NOMO-1 treated with dmso at 0.1 percent for 144 hours (cell line): ENCODE data around the gene EMC8.
"Not testable (repeated sequence)": the region's sequence is repeated elsewhere in the genome, so short reads cannot be mapped to it uniquely, and the experiment has no call there.

Source experiments
- DNase-seq: peaks from one replicate; lab custom pipeline; 2025; ENCODE audit not compliant: unreplicated experiment; lab: John Stamatoyannopoulos, UW

Gene EMC8

DNA sequence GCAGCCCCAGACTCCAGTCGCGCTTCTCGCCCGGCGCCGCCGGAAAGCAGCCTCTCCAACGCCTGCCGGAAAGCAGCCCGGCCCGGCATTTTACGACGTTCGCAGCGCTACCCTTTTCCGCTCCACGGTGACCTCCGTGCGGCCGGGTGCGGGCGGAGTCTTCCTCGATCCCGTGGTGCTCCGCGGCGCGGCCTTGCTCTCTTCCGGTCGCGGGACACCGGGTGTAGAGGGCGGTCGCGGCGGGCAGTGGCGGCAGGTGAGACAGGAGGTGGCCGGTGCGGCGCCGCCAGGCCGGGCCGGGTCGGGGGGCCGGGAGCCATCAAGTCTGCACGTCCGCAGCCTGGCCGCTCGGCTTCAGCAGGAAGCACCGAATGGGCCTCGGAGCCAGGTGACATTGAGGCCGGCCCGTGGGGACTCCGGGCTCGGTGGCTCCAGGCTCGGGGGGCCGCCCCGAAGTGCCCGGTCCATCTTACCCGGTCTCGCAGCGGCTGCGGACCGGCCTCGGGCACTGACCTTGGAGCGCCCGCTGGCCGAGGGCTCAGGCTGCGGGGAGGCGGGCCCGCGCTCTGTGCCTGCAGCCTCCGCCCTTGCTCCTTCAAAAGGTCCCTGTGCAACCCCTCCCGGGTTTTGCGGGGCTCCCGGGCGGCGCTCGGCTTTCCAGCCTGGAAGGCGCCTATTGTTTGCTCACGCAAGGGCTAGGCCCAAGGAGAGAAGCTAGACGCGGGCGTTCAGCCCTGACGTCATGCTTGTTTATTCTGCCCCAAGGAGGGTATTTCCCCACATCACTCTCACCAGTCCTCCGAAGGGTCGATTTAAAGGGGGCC lies at the start of gene EMC8, which contains the start of gene COX4I1:
Gene EMC8 (minus strand): TSS at position 48 of the 824 bp plus-strand sequence. CDS start 249 bp downstream, outside the sequence.
Gene COX4I1 (plus strand): TSS at position 199 of the 824 bp plus-strand sequence. CDS start 1,511 bp downstream, outside the sequence.
- peak; percentile 89 for DNase-seq

DNA sequence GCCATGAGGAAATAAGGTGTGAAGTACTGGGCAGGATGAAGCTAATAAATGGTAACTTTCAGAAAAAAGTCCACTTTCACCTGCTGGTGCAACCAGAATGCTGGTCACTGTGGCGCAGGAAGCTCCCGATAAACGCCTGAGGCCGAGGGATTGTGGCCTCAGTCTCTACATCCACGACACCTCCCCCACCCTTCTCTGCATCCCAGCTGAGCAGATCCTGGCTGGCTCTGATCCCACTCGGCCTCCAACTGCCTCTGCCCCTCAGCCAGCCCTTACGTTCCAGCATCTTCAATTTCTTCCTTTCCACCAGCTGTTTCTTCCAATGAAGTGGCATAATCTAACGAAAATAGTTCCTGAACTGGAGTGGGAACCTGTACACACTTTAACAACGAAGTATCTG lies 49.6 kb upstream of the EMC8 start:
- no peak for DNase-seq

DNA sequence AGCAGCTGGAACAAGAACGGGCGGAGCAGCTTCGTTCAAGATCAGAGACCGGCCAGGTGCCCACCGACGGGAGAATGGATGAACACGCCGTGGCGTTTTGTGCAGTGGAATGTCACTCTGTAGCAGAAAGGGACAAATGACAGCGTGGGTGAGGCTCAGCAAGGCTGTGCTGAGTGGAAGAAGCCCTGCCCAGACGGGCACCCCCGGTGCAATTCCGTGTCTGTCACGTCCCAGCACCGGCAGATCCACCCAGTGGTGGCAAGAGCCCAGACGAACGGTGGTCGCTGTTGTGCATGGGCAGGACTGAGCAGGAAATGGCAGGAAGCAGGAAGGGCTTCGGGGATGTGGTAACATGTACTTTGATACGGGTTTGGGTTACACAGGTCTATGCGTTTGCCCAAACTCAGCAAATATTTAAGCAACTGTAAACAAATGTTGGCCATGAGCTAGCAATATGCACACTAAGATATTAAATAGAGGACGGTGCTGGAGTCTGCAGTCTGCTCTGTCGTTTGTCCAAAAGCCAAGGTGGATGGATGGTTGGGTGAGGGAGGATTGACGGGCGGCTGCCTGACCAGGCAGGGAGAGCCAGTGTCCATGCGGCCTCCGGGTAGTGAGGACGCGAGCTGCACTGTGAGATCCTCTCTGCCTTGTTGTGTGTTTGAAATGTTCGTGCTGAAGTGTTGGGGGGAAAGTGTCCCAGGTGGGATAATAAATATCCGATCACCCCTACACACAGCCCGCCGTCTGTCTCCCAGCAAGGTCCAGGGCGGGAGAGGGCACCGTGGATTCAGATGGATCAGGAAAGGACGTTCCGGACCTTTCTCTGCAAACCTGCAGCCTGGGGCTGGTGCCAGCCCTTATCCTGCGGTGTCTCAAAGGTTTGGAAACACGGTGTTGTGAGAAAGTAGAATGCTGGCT lies 48.6 kb upstream of the EMC8 start:
- no peak for DNase-seq

DNA sequence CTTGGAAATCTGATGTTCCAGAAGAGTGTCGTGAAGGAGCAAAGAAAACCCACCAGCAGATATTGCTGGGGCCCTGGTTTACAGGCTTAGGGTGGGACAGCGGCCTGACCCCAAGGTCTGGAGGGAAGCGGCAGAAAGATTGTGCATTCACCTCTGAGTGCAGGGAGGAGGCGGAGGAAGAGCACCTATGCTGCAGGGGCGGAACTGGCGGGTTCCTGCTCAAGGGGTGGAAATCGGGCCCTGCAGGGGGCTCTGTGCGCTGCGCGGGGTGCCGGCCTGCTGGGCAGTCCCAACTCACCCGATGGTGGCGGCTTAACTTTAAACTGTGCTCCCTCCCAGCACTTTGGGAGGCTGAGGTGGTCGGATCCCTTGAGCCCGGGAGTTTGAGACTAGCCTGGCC lies 47.7 kb upstream of the EMC8 start:
- no peak for DNase-seq

DNA sequence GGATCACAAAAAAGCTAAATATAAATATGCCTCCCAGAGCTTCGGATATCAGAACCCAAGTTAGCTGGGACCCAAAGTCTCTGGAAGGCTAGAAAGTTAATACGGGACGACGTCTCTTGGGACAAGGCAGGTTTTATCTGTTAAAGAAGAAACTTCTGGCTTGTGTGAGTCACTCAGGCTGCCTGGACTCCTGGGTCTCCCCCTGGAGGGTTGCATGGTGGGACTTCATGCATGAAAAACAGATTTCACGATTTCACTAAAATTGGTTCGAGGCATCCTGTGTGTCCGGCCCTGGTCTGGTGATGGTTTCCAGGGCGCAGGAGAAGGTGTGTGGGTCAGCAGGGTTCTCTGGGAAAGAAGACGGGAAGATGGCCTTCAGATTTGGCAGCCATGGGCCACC lies 47.1 kb upstream of the EMC8 start:
- DNase-seq: no peak

DNA sequence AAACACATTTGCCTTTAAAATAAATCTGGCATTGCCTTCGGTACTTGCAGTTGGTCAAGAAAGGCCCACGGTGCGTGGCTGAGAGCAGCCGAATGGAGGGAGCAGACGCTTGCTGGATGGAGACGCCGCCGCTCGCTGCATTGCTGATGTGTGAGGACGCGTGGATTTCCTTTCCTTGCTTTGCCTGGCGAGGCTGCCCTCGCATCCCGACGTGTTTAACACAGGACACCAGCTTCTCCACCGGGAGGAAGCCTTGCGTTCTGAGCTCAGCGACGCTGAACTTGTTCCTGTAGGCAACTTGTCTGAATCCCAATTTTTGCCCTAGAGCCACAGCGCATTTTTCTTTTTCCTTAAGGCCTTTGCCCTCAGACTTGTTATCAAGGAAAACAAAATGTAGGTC lies 45.9 kb upstream of the EMC8 start:
- DNase-seq: no peak

DNA sequence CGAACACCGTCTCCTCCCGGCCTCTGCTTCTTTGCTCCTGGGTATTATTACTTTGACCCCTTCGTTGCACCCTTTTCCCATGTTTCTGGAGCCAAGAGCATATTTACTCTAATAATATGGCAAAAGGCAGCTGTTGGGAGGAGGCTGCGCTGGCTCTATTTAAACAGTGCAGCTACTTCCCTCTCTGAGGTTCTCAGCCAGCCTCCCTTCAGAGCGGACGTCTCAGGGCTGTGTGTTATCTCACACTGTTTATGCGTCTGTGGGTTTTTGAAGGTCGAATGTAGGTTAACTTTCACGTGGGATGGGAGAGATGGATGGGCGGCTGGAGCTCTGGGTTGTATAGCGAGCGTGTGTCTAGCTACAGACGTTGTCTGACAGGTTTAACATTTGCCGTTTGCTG lies 45.4 kb upstream of the EMC8 start:
- DNase-seq: peak; percentile 14

DNA sequence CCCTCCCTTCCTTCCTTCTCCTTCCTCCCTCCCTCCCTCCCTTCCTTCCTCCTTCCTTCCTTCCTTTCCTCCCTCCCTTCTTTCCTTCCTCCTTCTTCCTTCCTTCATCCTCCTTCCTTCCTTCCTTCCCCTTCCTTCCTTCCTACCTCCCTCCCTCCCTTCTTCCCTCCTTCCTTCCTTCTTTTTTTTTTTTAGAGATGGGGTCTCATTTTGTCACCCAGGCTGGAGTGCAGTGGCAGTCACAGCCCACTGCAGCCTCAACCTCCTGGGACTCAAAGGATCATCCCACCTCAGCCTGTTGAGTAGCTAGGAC lies 44.8 kb upstream of the EMC8 start:
- DNase-seq: no peak

DNA sequence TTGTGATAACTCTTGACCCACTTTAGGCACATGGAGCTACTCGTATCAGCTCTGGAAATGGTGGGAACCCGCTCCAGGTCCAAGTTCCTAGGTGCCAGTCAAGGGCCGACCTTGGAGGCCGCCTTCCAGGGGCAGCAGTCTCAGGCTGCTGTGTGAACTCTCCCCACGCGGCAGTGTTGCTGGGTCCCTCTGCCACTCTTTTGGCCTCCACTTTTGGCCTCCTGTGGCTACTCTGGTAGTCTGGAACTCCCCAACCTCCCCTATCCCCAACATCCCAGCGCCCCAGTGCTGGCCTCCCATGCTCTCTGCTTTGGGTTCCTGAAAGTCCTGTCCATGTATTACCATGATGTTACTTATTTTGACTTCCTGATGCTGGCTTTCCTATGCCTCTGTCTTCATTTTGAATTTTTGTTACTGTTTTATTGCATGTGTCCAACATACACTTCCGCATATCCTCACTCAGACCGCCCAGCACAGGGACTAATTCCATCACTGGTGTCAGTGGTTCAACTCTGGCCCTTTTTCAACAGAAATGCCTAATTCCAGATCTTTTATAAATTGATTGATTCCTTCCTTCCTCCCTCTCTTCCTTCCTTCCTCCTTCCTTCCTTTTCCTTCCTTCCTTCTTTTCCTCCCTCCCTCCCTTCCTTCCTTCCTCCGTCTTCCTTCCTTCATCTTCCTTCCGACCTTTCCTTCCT lies 44.3 kb upstream of the EMC8 start:
- DNase-seq: no peak

DNA sequence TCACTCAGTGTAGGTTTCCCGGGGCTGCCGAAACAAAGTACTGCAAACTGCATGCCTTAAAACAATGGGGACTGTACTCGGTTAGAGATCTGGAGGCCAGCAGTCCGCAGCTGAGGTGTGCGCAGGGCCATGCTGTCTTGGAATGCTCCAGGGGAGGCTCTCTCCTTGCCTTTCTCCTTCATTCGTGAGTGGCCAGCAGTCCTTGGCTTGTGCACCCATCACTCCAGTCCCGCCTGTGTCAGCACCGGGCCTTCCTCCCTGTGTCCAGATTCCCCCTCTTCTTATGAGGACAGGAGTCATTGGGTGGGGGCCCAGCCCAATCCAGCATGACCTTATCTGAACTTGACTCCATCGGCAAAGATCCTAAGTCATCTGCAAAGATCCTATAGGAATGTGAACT lies 43.5 kb upstream of the EMC8 start:
- no peak for DNase-seq

DNA sequence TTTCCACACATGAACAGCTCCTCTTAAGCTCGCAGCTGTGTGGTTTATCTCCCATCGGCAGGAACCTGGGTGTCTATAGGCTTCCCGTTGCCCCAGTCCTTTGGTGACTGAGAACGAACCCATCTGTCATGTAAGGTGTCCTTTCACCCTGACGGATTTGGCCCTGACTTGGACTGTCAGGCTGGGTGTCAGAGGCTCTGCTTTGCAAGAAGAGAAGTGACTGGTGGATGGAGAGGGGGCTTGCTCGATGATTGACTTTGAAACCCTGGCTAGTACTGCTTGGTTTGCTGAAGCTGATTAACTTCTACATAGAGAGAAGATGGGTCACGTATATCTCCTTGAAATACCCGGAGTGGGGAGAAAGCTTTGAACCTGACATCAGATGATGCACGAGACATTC lies 43.1 kb upstream of the EMC8 start:
- DNase-seq: no peak

DNA sequence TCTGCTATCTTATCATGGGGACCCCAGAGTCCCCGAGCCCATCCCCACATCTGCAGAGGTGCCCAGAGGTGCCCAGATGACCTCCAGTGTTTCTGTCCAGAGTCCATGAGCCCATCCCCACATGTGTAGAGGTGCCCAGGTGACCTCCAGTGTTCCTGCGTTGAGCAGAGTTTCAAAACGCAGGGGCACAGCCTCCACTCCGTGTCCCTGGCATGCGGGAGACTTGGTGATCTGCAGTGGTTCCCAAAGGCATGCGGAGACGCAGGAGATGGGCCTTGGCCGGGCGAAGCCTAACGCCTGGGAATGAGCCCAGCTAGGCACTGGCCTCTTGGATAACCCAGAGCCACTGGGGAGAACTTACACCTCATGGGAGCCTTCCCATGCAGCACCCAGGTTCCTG lies 41.5 kb upstream of the EMC8 start:
- no peak for DNase-seq

DNA sequence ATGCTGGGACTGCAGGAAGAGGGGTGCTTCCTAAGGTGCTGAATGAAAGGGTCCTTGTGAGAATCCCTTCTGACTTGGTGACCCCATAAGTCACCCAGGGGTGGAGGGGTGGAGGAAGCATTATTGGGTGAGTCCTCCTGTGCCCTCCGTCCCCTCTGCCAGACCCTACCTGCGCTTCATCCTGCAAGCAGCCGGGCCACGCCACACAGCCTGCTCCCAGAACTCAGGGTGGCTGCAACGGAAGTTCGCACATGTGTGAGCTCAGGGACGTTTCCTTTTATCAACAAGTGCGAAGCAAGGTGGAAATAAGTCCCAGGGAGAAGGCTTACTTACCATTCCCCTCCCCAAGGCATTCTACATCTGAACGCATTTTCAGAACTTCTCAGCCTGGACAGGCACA lies 41.1 kb upstream of the EMC8 start:
- no peak for DNase-seq

DNA sequence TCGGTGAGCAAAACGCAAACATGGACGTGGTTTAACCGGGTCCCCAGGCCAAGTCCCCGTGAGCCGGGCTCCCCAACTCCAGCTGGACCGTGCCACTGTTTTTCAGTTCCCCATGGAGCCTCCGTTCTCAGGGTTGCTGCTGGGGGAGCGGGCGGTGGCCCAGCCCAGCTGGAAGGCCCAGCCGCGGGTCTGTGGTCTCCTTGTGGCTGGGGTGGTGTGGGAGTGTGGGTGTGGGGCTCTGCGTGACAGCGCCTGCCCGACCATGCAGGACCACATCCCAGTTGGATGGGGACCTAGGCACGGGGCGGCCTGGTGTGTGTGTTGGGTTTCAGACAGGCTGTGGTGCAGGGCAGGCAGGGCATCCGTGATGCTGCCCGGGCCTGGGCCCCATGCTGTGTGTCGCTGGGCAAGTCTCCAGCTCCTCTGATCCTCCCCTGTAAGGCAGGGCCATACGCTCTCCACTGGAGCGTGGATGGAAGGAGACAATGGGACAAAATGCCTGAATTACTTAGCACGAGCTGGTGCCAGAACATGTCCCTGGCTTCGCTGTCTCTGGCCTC lies 40.4 kb upstream of the EMC8 start:
- DNase-seq: no peak

DNA sequence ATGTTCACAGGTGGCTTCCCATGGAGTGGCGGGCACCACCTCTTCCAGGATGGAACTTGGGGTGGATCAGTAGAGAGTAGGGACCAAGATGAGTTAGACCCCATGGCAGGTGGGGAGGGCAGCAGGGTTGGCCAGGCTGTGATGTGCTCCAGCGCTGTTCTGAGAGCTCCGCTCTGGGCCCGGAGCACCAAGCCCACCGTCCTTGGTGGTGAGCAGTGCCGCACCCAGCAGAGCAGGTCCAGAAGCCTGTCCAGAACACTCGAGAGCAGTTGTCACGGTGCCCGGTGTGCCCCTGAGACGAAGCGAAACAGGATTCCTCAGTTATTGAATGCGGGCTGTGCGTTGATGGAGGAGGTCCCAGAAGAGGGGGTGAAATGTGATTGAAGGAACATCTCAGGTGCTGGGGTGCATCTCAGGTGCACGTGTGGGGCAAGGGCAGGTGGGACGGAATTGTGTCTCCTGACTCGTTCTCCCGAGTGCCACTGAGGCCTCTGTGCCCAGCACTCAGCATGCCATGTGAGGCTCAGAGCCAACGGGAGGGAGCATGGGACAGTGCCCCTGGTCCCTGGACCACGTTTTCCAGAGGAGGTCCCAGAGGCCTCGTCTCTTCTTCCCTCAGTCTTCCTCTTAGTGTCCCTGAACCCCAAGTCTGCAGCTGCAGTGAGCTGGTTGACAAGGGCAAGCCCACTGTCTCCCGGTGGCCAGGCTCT lies 39.7 kb upstream of the EMC8 start:
- DNase-seq: no peak

DNA sequence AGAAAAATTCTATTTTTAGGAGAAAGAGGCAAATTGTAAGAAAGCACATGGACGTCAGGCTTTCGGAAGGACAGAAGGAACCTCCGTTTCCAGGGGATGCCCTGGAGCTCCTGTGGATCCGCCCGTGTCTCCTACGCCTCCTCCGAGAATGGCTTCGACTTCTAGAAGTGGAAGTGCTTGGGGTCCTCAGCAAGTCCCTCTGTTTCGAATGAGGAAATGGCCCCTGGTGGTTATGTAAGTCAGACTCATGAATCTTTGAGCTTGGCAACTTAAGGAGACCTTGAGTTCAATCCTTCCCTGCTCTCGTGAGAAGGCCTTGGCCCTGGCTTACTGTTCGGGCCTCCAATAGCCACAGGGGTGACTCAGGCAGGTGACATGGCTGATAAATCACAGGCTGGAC lies 39.0 kb upstream of the EMC8 start:
- DNase-seq: peak; percentile 84

DNA sequence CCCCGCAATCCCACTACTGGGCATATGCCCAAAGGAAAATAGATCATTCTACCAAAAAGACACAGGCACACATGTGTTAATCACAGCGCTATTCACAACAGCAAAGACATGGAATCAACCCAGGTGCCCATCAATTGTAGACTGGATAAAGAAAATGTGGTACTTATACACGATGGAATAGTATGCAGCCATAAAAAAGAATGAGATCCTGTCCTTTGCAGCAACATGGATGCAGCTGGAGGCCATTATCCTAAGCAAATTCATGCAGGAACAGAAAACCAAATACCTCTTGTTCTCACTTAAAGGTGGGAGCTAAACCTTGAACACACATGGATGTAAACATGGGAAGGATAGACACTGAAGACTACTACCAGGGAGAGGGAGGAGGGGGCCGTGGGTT lies 38.3 kb upstream of the EMC8 start:
- DNase-seq: not testable (repeated sequence)

DNA sequence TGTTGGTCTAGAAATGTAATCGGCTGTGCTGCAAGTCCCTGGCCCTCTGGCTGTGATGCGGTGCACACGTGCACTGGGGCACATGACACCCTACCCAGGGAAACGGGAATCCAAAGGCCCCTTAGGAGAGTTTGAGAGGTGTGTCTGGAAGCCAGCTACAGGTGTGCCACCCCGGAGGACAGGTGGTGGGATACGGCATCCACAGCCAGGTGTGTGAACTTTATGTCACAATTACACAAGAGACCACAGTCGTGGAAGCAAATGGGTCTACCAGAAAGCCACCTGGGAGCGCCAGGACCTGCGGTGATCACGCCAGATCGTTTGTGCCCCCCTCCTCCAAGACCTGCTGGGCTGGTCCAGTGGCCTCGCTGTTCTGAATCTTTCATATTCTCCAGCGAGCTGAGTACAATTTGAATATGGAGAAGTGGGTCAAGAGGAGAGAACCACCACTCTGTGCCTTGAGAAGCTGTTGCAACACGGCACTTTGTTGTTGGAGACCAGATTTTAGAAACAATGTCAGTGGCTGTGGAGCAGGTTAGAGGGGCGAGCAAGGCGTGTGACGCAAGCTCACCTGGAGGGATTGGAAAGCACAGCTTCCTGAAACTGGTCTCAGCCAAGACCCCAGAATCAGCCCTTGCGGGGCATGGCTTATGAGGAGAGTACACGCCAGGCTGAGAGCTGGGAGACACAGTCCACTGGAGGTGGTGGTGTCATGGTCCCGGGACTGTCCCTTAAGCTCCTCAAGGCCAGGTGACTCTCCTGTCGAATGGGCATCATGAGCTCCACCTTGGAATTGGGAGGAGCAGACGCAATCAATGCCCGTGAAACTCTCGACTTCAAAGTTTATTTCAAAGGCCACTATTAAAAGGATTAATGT lies 37.6 kb upstream of the EMC8 start:
- peak; percentile 43 for DNase-seq

DNA sequence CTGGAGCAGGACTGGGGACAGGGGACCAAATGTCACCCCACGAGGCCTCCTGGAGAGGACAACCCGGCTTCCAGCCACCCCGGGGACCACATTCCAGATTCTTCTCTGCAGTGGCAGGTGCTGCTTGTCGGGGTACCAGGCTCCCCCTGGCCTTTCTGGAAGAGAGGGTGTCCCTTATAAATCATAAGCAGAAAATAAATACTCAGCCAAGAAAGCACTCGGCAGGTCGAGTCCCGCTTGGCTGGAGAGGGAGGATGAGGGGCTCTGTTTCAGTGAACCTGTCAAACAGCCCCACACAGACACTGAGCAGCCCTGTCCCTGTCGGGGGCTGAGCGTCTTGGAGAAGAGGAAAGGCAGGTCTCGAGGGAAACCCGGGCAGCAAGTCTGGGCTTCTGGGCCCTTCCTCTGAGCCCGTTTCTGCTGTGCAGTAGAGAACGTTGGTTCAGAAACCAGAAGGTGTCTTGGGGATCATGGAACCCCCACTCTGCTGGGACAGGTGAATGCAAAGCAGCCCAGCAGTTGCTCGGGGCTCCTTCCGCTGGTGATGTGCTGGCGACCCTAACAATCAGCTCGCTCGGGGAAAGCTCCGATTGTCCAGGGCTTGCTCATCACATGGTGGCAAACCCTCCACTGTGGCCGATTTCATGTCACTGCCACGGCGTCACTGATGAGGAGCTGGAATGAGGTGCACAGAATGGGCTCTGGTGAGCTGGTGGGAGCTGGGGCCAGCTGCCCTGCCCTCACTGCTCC lies 36.8 kb upstream of the EMC8 start:
- DNase-seq: no peak
